GM21526 (cell line): ENCODE measurements around the gene PHACTR2.
"Not testable (repeated sequence)": the region's sequence is repeated elsewhere in the genome, so short reads cannot be mapped to it uniquely, and the experiment has no call there.

Experiments used
- ATAC-seq: cut with Tn5 transposase; IDR thresholded peaks from one replicate; pipeline ENCODE4 v1.9.1; 2021; ENCODE audit warnings: moderate library complexity; ENCODE audit not compliant: unreplicated experiment, low FRiP score

Gene PHACTR2

DNA sequence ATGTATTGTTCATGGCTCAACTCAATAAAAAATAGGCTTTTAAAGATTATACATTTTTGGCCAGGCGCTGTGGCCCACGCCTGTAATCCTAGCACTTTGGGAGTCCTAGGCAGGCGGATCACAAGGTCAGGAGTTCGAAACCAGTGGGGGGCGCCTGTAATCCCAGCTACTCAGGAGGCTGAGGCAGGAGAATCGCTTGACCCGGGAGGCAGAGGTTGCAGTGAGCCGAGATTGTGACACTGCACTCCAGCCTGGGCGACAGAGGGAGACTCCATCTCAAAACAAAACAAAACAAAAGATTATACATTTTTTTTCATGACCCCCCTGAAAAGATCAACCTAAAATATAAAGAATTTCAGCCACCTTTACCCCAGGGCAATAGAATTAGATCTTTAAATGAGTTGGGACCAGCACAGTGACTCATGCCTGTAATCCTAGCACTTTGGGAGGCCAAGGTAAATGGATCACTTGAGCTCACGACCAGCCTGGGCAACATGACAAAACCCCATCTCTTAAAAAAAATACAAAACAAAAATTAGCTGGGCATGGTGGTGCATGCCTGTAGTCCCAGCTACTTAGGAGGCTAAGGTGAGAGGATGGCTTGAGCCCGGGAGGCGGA, 60.4 kb downstream of the PHACTR2 start:
- ATAC-seq: not testable (repeated sequence)

DNA sequence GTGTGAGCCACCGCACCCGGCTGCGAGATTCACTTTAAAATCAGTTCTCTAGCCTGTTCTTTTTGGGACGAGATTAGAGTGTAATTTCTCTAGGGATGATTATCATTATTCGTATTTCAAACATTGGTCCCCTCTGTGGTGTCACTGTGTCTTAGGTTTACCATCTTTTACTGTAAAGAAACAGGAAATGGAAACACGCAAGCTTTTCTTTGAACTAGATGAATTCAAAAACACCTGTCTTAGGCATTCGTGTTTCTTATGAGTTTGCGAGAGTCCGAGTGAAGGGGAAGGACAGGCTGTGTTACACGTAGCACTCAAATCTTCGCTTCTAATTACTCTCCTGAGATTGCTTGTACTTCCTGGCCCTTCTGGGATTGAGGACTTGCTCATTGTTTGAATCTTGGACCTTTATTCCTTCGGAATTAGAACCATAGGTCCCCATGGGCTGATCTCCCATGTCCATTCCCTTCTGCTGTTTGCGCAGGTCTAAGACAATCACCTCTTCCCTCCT, 61.6 kb downstream of the PHACTR2 start:
- no peak for ATAC-seq

DNA sequence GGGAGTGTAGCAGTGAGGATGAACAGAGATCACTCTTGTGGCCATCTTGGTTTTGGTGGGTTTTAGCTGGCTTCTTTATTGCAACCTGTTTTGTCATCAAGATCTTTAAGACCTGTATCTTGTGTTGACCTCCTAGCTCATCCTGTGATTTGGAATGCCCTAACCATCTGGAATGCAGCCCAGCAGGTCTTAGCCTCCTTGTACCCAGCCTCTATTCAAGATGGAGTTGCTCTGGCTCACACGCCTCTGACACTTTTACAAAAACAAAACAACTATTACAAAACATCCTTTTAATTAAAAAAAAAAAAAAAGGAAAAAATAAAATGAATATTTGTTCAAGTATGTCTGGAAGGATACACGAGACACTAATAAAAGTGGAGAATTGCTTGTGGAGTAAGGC, 62.4 kb downstream of the PHACTR2 start:
- ATAC-seq: no peak

DNA sequence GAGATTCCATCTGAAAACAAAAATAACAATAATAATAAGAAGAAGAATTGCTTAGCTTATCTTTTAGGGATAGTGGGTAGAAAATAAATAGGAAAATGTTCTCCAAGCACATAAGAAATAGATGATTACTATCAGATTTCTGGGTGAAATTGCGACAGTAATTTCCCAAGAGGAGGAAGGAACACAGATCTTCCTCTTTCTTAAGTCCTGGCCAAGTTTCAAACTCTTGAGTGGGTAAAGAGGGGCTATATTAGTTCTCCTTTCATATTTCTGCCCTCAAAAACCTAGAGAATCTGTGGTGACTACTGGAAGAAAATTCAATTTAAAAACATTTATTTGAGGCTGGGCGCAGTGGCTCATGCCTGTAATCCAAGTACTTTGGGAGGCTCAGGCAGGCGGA, 63.7 kb downstream of the PHACTR2 start:
- no peak for ATAC-seq

DNA sequence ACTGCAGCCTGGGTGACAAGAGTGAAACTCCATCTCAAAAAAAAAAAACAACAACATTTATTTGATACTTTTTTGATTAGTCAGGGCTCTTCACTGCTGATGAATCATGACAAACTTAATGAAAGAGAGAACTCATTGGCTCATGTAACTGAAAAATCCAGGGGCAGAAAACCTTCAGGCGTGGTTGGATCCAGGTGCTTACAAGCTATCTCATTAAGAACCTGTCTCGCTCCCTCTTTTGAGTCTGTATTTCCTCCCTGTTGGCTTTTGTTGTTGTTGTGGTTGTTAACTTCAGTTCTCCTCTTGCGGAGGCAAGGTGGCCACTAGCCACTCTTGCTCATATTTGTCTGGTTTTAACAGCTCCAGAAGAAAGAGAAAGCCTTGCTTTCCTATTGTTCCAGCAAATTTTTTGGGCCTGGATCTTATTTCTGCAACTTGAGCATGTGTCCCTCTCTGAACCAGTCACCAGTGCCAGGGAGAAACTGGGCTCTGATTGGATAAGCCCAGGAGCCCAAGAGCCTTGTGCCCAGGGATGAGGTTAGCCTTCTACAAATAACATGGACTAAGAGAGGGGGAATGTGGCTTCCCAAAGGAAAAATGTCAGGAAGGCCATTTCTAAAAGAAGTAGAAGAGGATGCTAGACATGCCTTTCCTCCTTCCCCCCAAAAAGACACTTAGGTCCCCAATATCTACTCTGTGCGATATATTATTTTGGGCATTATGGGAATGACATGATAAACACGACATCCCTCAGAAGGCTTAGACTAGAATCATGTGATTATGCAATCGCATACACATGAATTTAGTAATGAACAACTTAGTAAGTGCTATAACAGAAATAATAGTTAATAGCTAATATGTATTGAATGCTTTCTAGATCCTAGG, 64.5 kb downstream of the PHACTR2 start:
- ATAC-seq: no peak

DNA sequence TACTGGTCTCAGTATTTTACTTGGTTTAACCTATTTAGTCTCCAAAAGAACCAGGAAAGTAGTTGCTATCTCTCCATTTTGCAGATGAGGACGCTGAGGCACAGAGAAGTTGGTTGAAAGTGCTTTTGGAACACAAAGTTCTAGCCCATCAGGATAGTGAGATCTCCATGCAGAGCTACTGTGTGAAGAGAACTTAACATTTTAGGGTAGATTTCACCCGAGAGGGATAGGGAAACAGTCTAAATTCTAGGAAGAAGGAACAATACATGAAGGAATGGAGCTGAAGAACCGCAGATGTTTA, 65.1 kb downstream of the PHACTR2 start:
- ATAC-seq: no peak

DNA sequence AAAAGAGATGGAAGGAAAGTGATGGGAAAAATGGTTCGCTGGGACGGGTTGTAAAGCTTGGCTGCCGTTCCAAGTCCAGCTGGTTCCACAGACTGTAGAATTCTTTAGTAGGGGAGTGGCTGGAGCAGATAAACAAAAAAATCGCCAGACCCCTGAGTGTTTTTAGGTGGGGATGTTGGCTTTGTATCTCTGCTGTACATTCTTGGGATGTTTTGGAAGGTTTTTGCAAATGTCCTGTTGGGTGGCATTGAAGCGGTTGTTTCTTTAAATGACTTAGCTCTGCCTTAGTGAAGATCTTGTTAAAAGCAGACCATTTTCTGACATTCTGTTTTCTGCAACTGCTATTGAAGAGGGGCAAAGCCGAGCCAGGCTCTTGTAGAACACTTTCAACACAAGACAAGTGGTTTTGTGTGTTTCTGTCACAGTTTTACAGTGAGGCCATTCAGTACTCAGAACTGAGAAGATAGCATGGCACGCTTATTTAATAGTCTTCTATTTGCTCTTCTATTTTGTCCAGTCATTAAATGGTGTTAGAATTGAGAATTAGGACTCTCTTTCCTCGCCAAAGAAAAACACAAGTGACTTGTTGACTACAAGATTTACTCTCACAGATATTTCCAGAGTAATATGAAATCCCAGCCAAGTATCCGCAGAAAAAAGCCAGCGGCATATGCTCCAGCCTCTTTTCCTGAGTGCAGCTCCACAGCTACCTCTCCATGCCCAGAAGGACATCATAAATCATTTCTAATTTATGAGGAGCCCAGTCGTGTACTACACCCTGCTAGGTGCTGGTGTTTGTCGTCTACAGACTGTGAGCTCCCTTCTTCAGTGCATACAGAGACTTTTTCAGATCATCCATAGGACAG, 65.8 kb downstream of the PHACTR2 start:
- ATAC-seq: no peak

DNA sequence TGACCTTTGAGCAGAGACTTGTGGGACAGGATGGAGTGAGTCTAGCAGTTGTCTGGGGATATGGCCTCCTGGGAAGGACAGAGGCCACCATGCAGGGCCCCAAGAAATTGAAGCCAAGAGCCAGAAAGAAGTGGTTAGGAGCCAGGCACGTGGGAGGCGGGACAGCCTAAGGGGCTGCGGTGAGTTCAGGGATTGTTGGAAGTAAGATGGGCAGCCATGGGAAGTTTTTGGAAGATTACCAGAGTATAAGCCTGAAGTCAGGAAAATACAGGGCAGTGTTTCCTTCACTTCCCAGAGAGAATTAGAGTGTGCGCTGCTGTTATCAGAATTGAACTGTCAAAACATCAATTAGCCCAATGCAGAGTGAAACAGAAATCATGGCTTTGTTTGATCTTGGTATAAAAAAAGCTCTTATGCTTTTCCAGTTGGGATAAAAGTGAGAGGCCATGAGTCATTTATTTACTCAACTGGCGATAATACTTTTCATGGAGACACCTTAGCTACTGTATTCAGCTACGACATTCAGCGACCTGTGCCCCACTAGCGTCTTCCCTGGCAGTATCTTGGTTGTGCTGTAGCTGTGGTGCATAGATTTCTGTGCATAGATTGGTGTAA, 66.9 kb downstream of the PHACTR2 start:
- ATAC-seq: no peak

DNA sequence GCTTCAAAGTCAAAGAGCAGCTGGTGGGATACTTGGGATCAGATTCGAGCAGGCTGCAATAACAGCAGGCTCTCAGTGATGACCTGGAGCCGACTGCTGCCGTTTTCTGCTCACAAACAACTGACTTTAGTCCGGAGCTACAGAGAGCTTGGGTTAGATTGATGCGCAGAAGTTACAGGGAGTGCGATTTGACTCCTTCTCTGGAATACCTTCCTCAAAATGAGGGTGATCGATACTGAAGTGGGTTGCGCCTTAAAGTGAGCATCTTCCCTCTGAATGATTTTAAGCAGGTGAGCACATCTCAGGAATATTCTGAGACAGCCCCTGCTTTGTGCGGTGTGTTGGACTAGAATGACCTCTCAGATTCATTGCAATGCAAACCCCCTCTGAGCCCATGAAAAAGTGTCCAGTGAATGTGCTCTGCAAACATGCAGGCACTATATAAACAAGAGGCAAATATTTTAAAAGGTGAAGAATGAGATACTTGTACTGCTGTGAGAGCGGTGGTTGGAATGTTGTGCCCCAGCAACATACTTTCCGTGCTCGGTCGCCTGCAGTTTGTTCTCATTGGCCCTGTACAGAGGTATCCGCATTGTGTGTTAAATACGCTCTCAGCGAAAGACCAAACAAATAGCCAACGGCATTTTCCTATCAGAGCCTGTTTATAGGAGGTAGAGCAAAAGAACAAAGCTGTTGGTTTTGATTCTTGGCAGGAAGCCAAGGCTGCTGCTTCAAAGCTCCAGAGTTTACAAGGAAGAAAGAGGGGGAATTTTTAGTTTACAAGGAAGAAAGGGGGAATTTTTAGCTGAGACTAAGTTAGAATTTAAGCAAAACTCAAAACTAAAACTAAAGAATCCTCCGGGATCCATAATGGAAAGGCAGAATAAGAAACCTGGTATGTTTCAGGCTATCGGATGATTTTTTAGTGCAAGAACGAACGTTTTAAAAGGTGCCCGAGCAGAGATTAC, 67.7 kb downstream of the PHACTR2 start:
- ATAC-seq: no peak

DNA sequence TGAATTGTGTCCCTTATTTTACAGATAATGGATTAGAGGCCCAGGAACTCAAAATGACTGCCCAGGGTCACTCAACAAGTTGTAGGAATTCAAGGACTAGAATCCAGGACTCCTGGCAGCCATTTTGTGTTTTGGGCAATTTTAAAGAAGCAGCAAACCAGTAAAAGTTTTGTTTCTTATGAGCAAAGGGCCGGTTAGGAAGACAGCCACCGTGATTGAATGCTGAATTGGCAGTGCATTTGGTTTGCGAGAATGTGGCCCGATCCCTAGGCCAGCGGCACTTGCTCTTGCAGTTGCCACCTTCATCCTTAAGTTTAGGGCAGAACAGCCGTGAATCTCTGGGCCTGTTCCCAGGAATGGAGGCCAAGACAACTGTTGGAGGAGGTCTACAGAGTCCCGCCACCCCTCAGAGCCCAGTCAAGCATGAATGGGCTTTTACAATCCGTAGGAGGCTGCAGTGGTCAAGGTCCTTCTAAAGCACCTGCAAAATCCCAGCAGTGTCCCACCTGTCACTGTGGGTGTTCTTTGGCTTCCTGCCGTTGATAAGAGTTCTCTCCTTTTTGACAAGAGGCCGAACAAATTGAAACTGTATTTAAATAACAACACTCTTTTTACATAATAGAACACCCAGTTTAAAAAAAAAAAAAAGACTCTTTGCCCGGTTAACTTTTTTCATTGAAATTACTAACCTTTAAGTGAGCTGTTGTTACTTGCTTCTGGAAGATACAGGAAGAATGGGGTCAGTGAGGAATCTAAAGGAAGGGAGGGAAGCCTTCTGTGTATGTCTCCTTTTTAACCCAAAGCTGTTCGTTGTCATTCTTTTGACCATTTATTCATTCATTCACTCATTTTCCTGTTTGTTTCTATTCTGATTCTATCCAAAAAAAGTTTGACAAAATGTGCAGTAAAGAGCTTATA, 68.7 kb downstream of the PHACTR2 start:
- ATAC-seq: no peak

DNA sequence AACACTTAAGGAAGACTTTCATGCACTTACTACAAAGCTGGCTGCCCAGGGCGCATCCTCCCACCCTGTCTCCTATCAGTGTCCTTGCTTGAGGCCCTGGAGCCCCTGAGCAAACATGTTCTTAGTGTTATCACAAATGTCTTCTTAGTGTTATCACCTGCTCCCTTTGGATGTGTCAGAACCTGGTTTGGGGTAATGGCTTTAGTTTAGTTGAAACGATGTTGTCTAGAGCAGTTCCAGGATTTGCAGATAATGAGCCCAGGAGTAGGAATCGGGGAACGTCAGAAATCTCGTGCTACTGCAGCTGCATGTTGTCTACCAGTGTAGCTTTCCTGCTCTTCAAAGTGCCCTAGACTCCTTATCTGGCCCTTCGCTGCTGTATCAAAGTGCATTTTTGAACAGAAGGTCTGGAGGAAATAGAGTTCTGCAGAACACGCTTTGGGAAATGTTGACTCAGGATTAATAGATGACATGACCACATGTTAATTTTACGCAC, 69.6 kb downstream of the PHACTR2 start:
- no peak for ATAC-seq

DNA sequence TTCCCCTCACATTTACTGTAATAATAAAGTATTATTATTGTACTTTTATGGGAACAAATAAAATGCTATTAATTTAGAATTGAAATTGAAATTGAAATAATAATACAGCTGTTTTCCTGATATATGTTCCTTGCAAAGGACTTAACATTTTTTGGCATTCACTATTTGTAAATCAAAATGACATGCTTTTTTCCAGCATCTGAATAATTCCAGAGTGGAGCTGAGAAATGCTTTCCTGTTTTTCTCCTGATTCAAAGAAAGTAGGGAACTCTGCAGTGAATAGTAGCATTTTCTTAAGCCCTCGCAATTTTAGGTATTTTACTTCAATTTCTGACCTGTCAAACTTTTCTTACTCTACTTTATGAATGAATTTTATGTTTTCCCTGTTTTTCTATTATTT, 72.1 kb downstream of the PHACTR2 start:
- no peak for ATAC-seq

DNA sequence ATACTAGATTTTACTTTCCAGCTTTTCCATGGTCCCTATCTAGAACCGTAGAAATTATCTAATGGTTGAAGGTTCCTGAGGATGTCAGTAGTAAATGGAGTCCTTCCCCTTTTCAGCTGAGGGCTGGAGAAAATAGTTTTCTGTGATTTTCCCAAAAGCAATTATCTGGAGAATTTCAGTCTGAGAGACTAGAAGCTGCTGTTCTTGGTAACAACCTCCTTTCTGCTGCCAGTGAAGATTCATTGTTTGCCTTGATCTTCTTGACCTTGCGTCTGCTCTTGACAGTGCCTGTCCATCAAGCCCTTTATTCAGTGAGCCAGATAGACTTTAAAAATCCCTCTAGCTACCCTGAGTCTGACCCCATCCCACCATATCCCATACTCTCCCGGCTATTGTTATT, 73.1 kb downstream of the PHACTR2 start:
- ATAC-seq: no peak

DNA sequence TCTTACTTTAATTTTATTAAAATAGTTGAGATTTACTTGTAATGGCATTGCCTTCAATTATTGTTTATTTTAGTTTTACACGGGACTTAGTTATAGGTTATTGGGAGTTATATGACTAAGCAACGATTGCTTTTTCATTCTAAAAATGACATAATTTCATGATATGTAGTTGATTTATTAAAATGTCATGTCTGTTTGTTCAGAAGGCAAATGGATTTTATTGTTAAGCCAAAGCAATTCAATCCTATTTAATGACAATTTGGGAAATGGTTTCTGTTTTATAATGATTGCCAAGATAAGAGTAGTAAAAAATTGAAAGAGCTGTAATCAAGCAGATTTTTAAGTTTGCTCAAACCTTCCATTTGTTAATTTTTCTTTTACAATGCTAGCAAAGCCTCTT, 74.7 kb downstream of the PHACTR2 start:
- ATAC-seq: no peak

DNA sequence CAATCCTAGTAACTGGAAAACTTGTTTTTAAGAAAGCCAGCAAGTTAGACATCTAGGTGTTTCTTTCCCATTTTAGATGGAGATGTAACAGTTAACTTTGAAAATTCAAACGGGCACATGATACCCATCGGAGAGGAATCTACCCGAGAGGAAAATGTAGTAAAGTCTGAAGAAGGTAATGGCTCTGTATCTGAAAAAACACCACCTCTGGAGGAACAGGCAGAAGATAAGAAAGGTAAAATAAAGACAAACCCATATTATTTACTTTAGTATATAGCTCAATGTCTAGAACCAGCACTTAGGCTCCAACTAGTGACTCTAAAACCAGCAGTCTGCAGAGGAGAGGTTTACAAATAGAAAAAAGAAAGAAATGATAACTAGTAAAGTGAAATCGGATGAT, 75.9 kb downstream of the PHACTR2 start:
- no peak for ATAC-seq

DNA sequence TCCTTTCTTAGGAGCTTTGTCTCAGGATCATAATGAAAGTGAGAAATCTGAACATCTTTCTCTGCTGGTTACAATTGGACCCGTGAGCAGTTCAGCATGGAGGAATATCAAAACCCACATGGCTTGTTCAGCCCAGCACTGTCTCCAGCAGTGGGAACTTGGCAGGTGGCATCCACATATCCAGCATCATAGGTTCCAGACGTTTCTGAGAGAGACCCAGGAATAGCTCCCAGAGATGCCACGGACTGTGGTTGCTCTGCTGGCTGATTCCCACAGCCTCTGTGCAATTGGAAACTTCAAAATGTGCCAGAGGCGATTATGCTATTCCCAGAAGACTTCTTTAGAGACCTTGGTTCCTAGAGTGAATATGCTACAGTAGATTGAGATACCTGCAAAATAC, 76.4 kb downstream of the PHACTR2 start:
- no peak for ATAC-seq

DNA sequence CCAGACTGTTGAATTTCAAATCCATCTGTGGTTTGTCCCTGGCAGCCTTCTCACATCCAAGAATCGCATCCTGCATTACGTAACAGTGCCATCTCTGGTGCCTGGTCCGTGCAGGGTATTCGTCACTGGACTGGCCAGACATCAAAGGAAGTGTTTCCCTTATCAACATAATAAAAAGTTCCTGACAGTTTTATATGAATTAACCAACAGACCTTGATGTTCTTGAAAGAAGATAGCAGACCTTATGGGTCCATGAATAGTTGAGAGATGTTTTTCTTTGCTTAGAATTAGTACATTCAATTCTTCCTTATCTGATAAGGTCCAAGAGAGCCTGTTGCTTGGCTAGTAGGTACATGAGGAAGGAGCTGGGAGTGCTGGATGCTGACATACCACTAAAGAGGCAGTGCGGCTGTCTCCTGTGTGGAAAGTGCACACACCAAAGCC, 77.6 kb downstream of the PHACTR2 start:
- ATAC-seq: no peak

DNA sequence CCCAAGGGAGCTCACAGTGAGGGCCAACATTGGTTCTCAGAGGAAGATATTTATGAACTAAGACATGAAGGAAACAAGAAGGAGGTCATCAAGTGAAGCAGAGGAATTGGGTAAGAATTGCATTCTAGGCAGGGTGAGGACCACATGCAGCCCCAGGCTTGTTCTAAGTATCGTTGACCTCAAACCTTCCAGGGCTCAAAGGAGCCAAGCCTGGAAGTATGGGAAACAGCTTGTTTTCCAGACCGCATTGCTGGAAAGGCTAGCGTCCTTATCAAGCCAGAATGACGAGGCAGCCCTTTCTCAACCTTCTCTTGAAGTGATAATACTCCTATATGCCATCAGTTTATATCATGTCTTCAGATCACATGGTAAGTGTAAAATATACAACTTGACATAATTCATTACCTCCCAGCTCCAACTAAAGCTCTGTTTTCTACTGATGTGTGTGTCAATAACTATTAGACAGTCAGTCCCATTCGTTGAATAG, 79.6 kb downstream of the PHACTR2 start:
- ATAC-seq: no peak
